ENCODE measurements around the gene ERC2. TPM values are rescaled to one million over a fixed set of nuclear protein-coding genes. Genes with fewer than 3 reads are reported as not detected.

Gene ERC2
- polyA plus RNA-seq, 1 experiment, result 0.07 TPM

- H3K27me3 ChIP-seq (ENCODE audit: control insufficient read depth, insufficient read depth, low read length), result no peaks in the 10 kb centered on the region
- TF ChIP-seq CTCF (IDR thresholded peaks at IDR 0.05; ENCODE audit: insufficient read depth, low read depth, low read length), result no peak
- H3K36me3 ChIP-seq (ENCODE audit: control insufficient read depth, insufficient read depth, low read length), result no peaks in the 10 kb centered on the region
- no peak overlapping the region for H3K4me3 ChIP-seq (ENCODE audit: low read depth, low read length)
- no peak for DNase-seq (ENCODE audit: low read depth)
- POLR2A ChIA-PET, result no interaction called here
- CTCF ChIA-PET, result no interaction called here
These were observed 101.6 kb downstream of the ERC2 start for GRCh38 chr3:56366641-56367162.

GRCh38 chr3:56365905-56366640, 102.2 kb downstream of the ERC2 start:
- no peak for TF ChIP-seq CTCF (IDR thresholded peaks at IDR 0.05; ENCODE audit: insufficient read depth, low read depth, low read length)
- ChIA-PET CTCF (no interaction called here), POLR2A (no interaction called here)
- Histone ChIP-seq H3K4me3 (ENCODE audit: low read depth, low read length) (no peak overlapping the region), H3K27me3 (ENCODE audit: control insufficient read depth, insufficient read depth, low read length) (no peaks in the 10 kb centered on the region), H3K36me3 (ENCODE audit: control insufficient read depth, insufficient read depth, low read length) (no peaks in the 10 kb centered on the region)
- DNase-seq (ENCODE audit: low read depth), result no peak

- Histone ChIP-seq H3K4me3 (ENCODE audit: low read depth, low read length) (no peak overlapping the region), H3K36me3 (ENCODE audit: control insufficient read depth, insufficient read depth, low read length) (no peaks in the 10 kb centered on the region), H3K27me3 (ENCODE audit: control insufficient read depth, insufficient read depth, low read length) (no peaks in the 10 kb centered on the region)
- CTCF ChIA-PET, result no interaction called here
- no peak for TF ChIP-seq CTCF (IDR thresholded peaks at IDR 0.05; ENCODE audit: insufficient read depth, low read depth, low read length)
- no peak for DNase-seq (ENCODE audit: low read depth)
- POLR2A ChIA-PET, result no interaction called here
These were observed 103.6 kb downstream of the ERC2 start for GRCh38 chr3:56364665-56365064.

- POLR2A ChIA-PET, result no interaction called here
- Histone ChIP-seq H3K36me3 (ENCODE audit: control insufficient read depth, insufficient read depth, low read length) (no peaks in the 10 kb centered on the region), H3K27me3 (ENCODE audit: control insufficient read depth, insufficient read depth, low read length) (no peaks in the 10 kb centered on the region), H3K4me3 (ENCODE audit: low read depth, low read length) (no peak overlapping the region)
- no peak for DNase-seq (ENCODE audit: low read depth)
- no peak for TF ChIP-seq CTCF (IDR thresholded peaks at IDR 0.05; ENCODE audit: insufficient read depth, low read depth, low read length)
- CTCF ChIA-PET, result no interaction called here
These were observed 104.5 kb downstream of the ERC2 start for GRCh38 chr3:56363720-56364119.

- no peaks in the 10 kb centered on the region for H3K36me3 ChIP-seq (ENCODE audit: control insufficient read depth, insufficient read depth, low read length)
- no peak for TF ChIP-seq CTCF (IDR thresholded peaks at IDR 0.05; ENCODE audit: insufficient read depth, low read depth, low read length)
- H3K4me3 ChIP-seq (ENCODE audit: low read depth, low read length), result no peak overlapping the region
- DNase-seq (ENCODE audit: low read depth), result no peak
- ChIA-PET CTCF (no interaction called here), POLR2A (no interaction called here)
- no peaks in the 10 kb centered on the region for H3K27me3 ChIP-seq (ENCODE audit: control insufficient read depth, insufficient read depth, low read length)
These were observed 106.5 kb downstream of the ERC2 start for GRCh38 chr3:56361731-56362130.
